GM23338 (cell line): ENCODE data around the gene STARD4. TPM values are rescaled to one million over a fixed set of nuclear protein-coding genes. Genes with fewer than 3 reads are reported as not detected.

Source experiments
- ATAC-seq: fragments of 200-7000 bp; cut with Tn5 transposase; 3 replicates; pipeline ENCODE4 v1.9.1; 2020
- DNase-seq: peaks from one replicate; pipeline ENCODE4 v3.0.0-alpha.2; 2015; ENCODE audit warnings: low spot score
- H2AFZ ChIP-seq: fragments of 200-600 bp; sonication (generic); 2 replicates; pipeline ENCODE4 v1.8.0; 2016; ENCODE audit warnings: antibody characterized with exemption, mild to moderate bottlenecking, moderate library complexity
- H3F3A ChIP-seq: fragments of 200-600 bp; sonication (generic); replicated peaks from 2 replicates; pipeline ENCODE4 v1.8.0; 2017; ENCODE audit warnings: antibody characterized with exemption, mixed run types, low read depth
- H3K27ac ChIP-seq: fragments of 200-600 bp; sonication (generic); 2 replicates; pipeline ENCODE4 v1.6.1; 2016; ENCODE audit warnings: low read depth
- H3K27me3 ChIP-seq: fragments of 200-600 bp; sonication (generic); 2 replicates; pipeline ENCODE4 v1.8.0; 2016; ENCODE audit warnings: mild to moderate bottlenecking, mixed run types, moderate library complexity; ENCODE audit not compliant: insufficient read depth
- H3K36me3 ChIP-seq: fragments of 200-600 bp; sonication (generic); 2 replicates; pipeline ENCODE4 v1.8.0; 2016; ENCODE audit warnings: mild to moderate bottlenecking; ENCODE audit not compliant: insufficient read depth
- H3K4me1 ChIP-seq: fragments of 200-600 bp; sonication (generic); 2 replicates; pipeline ENCODE4 v1.8.0; 2016; ENCODE audit warnings: mild to moderate bottlenecking, moderate library complexity; ENCODE audit not compliant: insufficient read depth
- H3K4me2 ChIP-seq: fragments of 200-600 bp; sonication (generic); 2 replicates; pipeline ENCODE4 v1.7.1; 2017; ENCODE audit warnings: mixed run types
- H3K4me3 ChIP-seq: fragments of 200-600 bp; sonication (generic); 2 replicates; pipeline ENCODE4 v1.6.1; 2016; ENCODE audit warnings: mixed run types
- H3K79me2 ChIP-seq: fragments of 200-600 bp; sonication (generic); replicated peaks from 2 replicates; pipeline ENCODE4 v1.8.0; 2017; ENCODE audit warnings: mild to moderate bottlenecking; ENCODE audit not compliant: insufficient read depth
- H3K9me2 ChIP-seq: fragments of 200-600 bp; sonication (generic); 2 replicates; pipeline ENCODE4 v1.8.0; 2017; ENCODE audit not compliant: insufficient read depth
- H4K20me1 ChIP-seq: fragments of 200-600 bp; sonication (generic); replicated peaks from 2 replicates; pipeline ENCODE4 v1.8.0; 2017; ENCODE audit warnings: mild to moderate bottlenecking; ENCODE audit not compliant: insufficient read depth
- H3K27ac Mint-ChIP-seq: 2 replicates; pipeline ENCODE4 v1.8.0; 2020; ENCODE audit warnings: inconsistent platforms, mild to moderate bottlenecking, moderate library complexity, mixed read lengths
- H3K27me3 Mint-ChIP-seq: 3 replicates; pipeline ENCODE4 v1.8.0; 2022; ENCODE audit warnings: low read depth, mild to moderate bottlenecking, moderate library complexity, mixed read lengths, inconsistent platforms; ENCODE audit not compliant: insufficient read depth, poor library complexity
- H3K36me3 Mint-ChIP-seq: 3 replicates; pipeline ENCODE4 v1.8.0; 2021; ENCODE audit warnings: low read depth, mild to moderate bottlenecking, inconsistent platforms, moderate library complexity, mixed read lengths
- H3K4me1 Mint-ChIP-seq: 3 replicates; pipeline ENCODE4 v1.8.0; 2020; ENCODE audit warnings: mild to moderate bottlenecking, inconsistent platforms, mixed read lengths
- H3K4me3 Mint-ChIP-seq: 3 replicates; pipeline ENCODE4 v1.8.0; 2021; ENCODE audit warnings: moderate library complexity, mild to moderate bottlenecking, inconsistent platforms, mixed read lengths
- H3K9me3 Mint-ChIP-seq: 3 replicates; pipeline ENCODE4 v1.8.0; 2020; ENCODE audit warnings: moderate library complexity, mild to moderate bottlenecking, inconsistent platforms, mixed read lengths
- EZH2phosphoT487 ChIP-seq: fragments of 200-600 bp; sonication (generic); IDR thresholded peaks from one replicate; pipeline ENCODE4 v1.8.1; 2018; ENCODE audit warnings: antibody characterized with exemption; ENCODE audit not compliant: unreplicated experiment
- POLR2AphosphoS5 ChIP-seq: IDR thresholded peaks from 2 replicates; pipeline ENCODE4 v1.6.1; 2016; ENCODE audit warnings: antibody characterized with exemption, low read depth
- STAT1 ChIP-seq: IDR thresholded peaks from one replicate; pipeline ENCODE4 v1.6.1; 2016; ENCODE audit warnings: antibody characterized with exemption; ENCODE audit not compliant: unreplicated experiment
- ZNF331 ChIP-seq: fragments of 250-450 bp; sonication (Bioruptor Pico); IDR thresholded peaks from 2 replicates; pipeline ENCODE4 v1.5.0; 2020; ENCODE audit warnings: low read depth, mild to moderate bottlenecking, moderate library complexity
- ZNF462 ChIP-seq: fragments of 250-450 bp; sonication (Bioruptor Pico); IDR thresholded peaks from 2 replicates; pipeline ENCODE4 v1.5.0; 2020; ENCODE audit warnings: mild to moderate bottlenecking, moderate library complexity
- polyA plus RNA-seq: library from polyadenylated mRNA; unstranded; fragments of >200 nt; fragmentation: Nextera tagmentation; extraction: Ambion mirVana; gene quantifications from 2 replicates; pipeline ENCODE4 v1.2.1, GENCODE V29; 2016
- total RNA-seq: library from RNA; depleted of rRNA; stranded (reverse); fragments of >200 nt; shearing (Covaris generic); gene quantifications from 2 replicates; pipeline ENCODE4 v1.2.3, GENCODE V29; 2014
- TF ChIP-seq, protein P1 (sequence below), 2 experiments: fragments of 200-600 bp in 1 of 2; sonication (generic) in 1 of 2; conservative IDR thresholded peaks; 2 replicates each; pipeline versions ENCODE4 v1.5.1 to v1.6.1; 2016 to 2017; ENCODE audit warnings: antibody characterized with exemption in 2 of 2, low read depth in 2 of 2, mild to moderate bottlenecking in 2 of 2, moderate library complexity in 1 of 2

STARD4 gene
- total and polyA plus RNA-seq, 2 experiments from 2014 or later = 25.0 to 92.0 TPM

DNA sequence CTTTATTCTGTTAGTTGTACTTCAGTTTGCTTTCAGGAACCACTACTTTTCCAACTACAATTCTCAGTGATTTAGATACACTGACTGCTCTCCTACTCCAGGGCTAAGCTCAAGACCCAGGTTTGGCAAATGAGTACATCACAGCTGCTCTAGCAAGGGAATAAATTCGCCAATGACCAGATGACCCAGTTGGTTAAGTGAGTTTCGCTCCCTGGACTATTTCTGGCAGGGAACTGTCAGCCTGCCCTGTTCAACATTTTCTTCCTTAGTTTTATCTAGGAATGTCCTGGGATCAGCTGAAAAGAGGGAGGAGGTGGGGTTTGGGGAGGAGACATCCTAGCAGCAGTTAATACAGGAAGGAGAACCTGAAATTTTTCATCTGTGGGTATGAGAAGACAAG, 6.4 kb upstream of the STARD4 start:
- Mint-ChIP-seq H3K27ac (no peak overlapping the region), H3K9me3 (no peaks in the 10 kb centered on the region), H3K27me3 (peaks cover 5% of the 10 kb centered on the region), H3K4me1 (peaks cover 11% of the 10 kb centered on the region; the same call in 2 of the 3 replicates), H3K36me3 (no peaks in the 10 kb centered on the region), H3K4me3 (no peak overlapping the region)
- no peaks in the 10 kb centered on the region for H3K27me3 ChIP-seq
- no peaks in the 10 kb centered on the region for H3K36me3 ChIP-seq
- ATAC-seq = no peak
- no peak overlapping the region for H3K27ac ChIP-seq
- no peak for TF ChIP-seq ZNF331 (CRISPR knock-in tag)
- TF ChIP-seq POLR2AphosphoS5 = no peak
- no peak for TF ChIP-seq ZNF462
- no peak for TF ChIP-seq STAT1
- no peak for TF ChIP-seq EZH2phosphoT487
- TF ChIP-seq, protein P1, sequence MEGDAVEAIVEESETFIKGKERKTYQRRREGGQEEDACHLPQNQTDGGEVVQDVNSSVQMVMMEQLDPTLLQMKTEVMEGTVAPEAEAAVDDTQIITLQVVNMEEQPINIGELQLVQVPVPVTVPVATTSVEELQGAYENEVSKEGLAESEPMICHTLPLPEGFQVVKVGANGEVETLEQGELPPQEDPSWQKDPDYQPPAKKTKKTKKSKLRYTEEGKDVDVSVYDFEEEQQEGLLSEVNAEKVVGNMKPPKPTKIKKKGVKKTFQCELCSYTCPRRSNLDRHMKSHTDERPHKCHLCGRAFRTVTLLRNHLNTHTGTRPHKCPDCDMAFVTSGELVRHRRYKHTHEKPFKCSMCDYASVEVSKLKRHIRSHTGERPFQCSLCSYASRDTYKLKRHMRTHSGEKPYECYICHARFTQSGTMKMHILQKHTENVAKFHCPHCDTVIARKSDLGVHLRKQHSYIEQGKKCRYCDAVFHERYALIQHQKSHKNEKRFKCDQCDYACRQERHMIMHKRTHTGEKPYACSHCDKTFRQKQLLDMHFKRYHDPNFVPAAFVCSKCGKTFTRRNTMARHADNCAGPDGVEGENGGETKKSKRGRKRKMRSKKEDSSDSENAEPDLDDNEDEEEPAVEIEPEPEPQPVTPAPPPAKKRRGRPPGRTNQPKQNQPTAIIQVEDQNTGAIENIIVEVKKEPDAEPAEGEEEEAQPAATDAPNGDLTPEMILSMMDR (conservative IDR thresholded peaks at IDR 0.05; ENCODE audit: low read depth in 2 of 2) = no peak
- H3K4me3 ChIP-seq = no peak overlapping the region
- DNase-seq = no peak
- H2AFZ ChIP-seq = no peak overlapping the region
- no peaks in the 10 kb centered on the region for H4K20me1 ChIP-seq
- peaks cover 6% of the 10 kb centered on the region for H3K4me1 ChIP-seq
- no peaks in the 10 kb centered on the region for H3K79me2 ChIP-seq
- no peak overlapping the region for H3K4me2 ChIP-seq
- H3F3A ChIP-seq = no peaks in the 10 kb centered on the region
- peaks cover 3% of the 10 kb centered on the region; the same call in 1 of the 2 replicates for H3K9me2 ChIP-seq
